ENCODE data around the gene PALD1. TPM values are rescaled to one million over a fixed set of nuclear protein-coding genes. Genes with fewer than 3 reads are reported as not detected.

Gene PALD1
- total RNA-seq, 1 donor from 2014 or later = 1.8 TPM

- FAIRE-seq (no peak), DNase-seq (ENCODE audit: low read depth) (no peak)
- Mint-ChIP-seq H3K4me3 (ENCODE audit: unreplicated experiment) (no peak overlapping the region), H3K9me3 (ENCODE audit: unreplicated experiment) (no peaks in the 10 kb centered on the region), H3K4me1 (ENCODE audit: low read depth, unreplicated experiment) (peaks cover 15% of the 10 kb centered on the region), H3K36me3 (ENCODE audit: low read depth, unreplicated experiment) (no peaks in the 10 kb centered on the region), H3K27me3 (ENCODE audit: low read depth, unreplicated experiment) (peaks cover 62% of the 10 kb centered on the region), H3K27ac (ENCODE audit: unreplicated experiment) (no peak overlapping the region)
- no peak overlapping the region for H3K4me2 ChIP-seq (ENCODE audit: low read length)
- no peak overlapping the region for H3K9ac ChIP-seq (ENCODE audit: low read length)
- H3K9me3 ChIP-seq (ENCODE audit: insufficient read depth, low read depth, low read length) = no peaks in the 10 kb centered on the region
- no peaks in the 10 kb centered on the region for H3K79me2 ChIP-seq (ENCODE audit: insufficient read depth, low read length)
- no peaks in the 10 kb centered on the region for H3K4me1 ChIP-seq (ENCODE audit: insufficient read depth, low read length)
- no peak overlapping the region for H3K4me3 ChIP-seq (ENCODE audit: insufficient read depth, low read depth, low read length)
- H3K36me3 ChIP-seq (ENCODE audit: insufficient read depth, low read length) = no peaks in the 10 kb centered on the region
- H3K27me3 ChIP-seq (ENCODE audit: insufficient read depth, low read length) = peaks cover 7% of the 10 kb centered on the region
- H3K27ac ChIP-seq (ENCODE audit: low read depth, low read length) = no peak overlapping the region
- no peak overlapping the region for H2AFZ ChIP-seq (ENCODE audit: low read depth, low read length)
- TF ChIP-seq EZH2 (IDR thresholded peaks at IDR 0.05; ENCODE audit: insufficient read depth, low read length) = no peak
- TF ChIP-seq, protein P1, sequence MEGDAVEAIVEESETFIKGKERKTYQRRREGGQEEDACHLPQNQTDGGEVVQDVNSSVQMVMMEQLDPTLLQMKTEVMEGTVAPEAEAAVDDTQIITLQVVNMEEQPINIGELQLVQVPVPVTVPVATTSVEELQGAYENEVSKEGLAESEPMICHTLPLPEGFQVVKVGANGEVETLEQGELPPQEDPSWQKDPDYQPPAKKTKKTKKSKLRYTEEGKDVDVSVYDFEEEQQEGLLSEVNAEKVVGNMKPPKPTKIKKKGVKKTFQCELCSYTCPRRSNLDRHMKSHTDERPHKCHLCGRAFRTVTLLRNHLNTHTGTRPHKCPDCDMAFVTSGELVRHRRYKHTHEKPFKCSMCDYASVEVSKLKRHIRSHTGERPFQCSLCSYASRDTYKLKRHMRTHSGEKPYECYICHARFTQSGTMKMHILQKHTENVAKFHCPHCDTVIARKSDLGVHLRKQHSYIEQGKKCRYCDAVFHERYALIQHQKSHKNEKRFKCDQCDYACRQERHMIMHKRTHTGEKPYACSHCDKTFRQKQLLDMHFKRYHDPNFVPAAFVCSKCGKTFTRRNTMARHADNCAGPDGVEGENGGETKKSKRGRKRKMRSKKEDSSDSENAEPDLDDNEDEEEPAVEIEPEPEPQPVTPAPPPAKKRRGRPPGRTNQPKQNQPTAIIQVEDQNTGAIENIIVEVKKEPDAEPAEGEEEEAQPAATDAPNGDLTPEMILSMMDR (IDR thresholded peaks at IDR 0.05; ENCODE audit: insufficient read depth, low read depth, low read length) = no peak
- no peaks in the 10 kb centered on the region for H4K20me1 ChIP-seq (ENCODE audit: insufficient read depth, low read length)
Observed at GRCh38 chr10:70592746-70593512, 114.4 kb downstream of the PALD1 start.

- H2AFZ ChIP-seq (ENCODE audit: low read depth, low read length) = no peak overlapping the region
- Mint-ChIP-seq H3K4me1 (ENCODE audit: low read depth, unreplicated experiment) (peaks cover 12% of the 10 kb centered on the region), H3K27ac (ENCODE audit: unreplicated experiment) (no peak overlapping the region), H3K4me3 (ENCODE audit: unreplicated experiment) (no peak overlapping the region), H3K36me3 (ENCODE audit: low read depth, unreplicated experiment) (no peaks in the 10 kb centered on the region), H3K9me3 (ENCODE audit: unreplicated experiment) (no peaks in the 10 kb centered on the region), H3K27me3 (ENCODE audit: low read depth, unreplicated experiment) (peaks cover 58% of the 10 kb centered on the region)
- no peak for TF ChIP-seq EZH2 (IDR thresholded peaks at IDR 0.05; ENCODE audit: insufficient read depth, low read length)
- TF ChIP-seq, protein P1 (IDR thresholded peaks at IDR 0.05; ENCODE audit: insufficient read depth, low read depth, low read length) = no peak
- H3K36me3 ChIP-seq (ENCODE audit: insufficient read depth, low read length) = no peaks in the 10 kb centered on the region
- no peak overlapping the region for H3K4me2 ChIP-seq (ENCODE audit: low read length)
- DNase-seq (ENCODE audit: low read depth) (no peak), FAIRE-seq (no peak)
- H3K79me2 ChIP-seq (ENCODE audit: insufficient read depth, low read length) = no peaks in the 10 kb centered on the region
- no peaks in the 10 kb centered on the region for H3K4me1 ChIP-seq (ENCODE audit: insufficient read depth, low read length)
- H3K27ac ChIP-seq (ENCODE audit: low read depth, low read length) = no peak overlapping the region
- H3K9me3 ChIP-seq (ENCODE audit: insufficient read depth, low read depth, low read length) = no peaks in the 10 kb centered on the region
- H4K20me1 ChIP-seq (ENCODE audit: insufficient read depth, low read length) = no peaks in the 10 kb centered on the region
- H3K4me3 ChIP-seq (ENCODE audit: insufficient read depth, low read depth, low read length) = no peak overlapping the region
- no peak overlapping the region for H3K9ac ChIP-seq (ENCODE audit: low read length)
- peaks cover 7% of the 10 kb centered on the region for H3K27me3 ChIP-seq (ENCODE audit: insufficient read depth, low read length)
Observed at GRCh38 chr10:70593513-70593890, 114.9 kb downstream of the PALD1 start.

DNA sequence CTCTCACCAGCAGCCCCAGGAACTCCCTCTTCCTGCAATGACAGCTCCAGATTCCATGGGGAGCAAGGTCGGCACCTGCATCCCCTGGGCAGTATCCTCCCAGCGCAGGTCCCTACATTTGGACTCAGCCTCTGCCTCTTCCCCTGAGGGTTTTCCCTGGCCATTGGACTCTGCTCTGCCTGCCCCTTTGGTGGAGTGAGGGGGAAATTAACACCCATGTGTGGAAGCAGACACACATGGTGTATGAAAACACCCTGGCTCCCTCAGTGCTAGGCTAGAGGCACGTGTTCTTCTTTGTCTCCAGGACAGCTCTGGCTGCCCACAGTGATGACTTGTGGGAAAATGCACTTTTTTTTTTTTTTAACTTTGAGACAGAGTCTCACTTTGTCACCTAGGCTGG is 115.6 kb downstream of the PALD1 start:
- no peak overlapping the region for H3K27ac Mint-ChIP-seq (ENCODE audit: unreplicated experiment)
- TF ChIP-seq, protein P1 (IDR thresholded peaks at IDR 0.05; ENCODE audit: insufficient read depth, low read depth, low read length) = no peak
- no peak for TF ChIP-seq EZH2 (IDR thresholded peaks at IDR 0.05; ENCODE audit: insufficient read depth, low read length)
- H3K4me3 Mint-ChIP-seq (ENCODE audit: unreplicated experiment) = no peak overlapping the region

More for the DNA sequence above, 115.6 kb downstream of the PALD1 start:
- Histone ChIP-seq H4K20me1 (ENCODE audit: insufficient read depth, low read length) (no peaks in the 10 kb centered on the region), H3K9ac (ENCODE audit: low read length) (no peak overlapping the region), H3K9me3 (ENCODE audit: insufficient read depth, low read depth, low read length) (no peaks in the 10 kb centered on the region), H3K4me2 (ENCODE audit: low read length) (no peak overlapping the region), H3K4me1 (ENCODE audit: insufficient read depth, low read length) (no peaks in the 10 kb centered on the region), H3K79me2 (ENCODE audit: insufficient read depth, low read length) (no peaks in the 10 kb centered on the region), H3K36me3 (ENCODE audit: insufficient read depth, low read length) (no peaks in the 10 kb centered on the region), H3K27ac (ENCODE audit: low read depth, low read length) (no peak overlapping the region), H2AFZ (ENCODE audit: low read depth, low read length) (no peak overlapping the region), H3K4me3 (ENCODE audit: insufficient read depth, low read depth, low read length) (no peak overlapping the region), H3K27me3 (ENCODE audit: insufficient read depth, low read length) (peaks cover 4% of the 10 kb centered on the region)
- no peak for FAIRE-seq
- peaks cover 51% of the 10 kb centered on the region for H3K27me3 Mint-ChIP-seq (ENCODE audit: low read depth, unreplicated experiment)
- H3K9me3 Mint-ChIP-seq (ENCODE audit: unreplicated experiment) = no peaks in the 10 kb centered on the region
- H3K36me3 Mint-ChIP-seq (ENCODE audit: low read depth, unreplicated experiment) = no peaks in the 10 kb centered on the region
- H3K4me1 Mint-ChIP-seq (ENCODE audit: low read depth, unreplicated experiment) = peaks cover 11% of the 10 kb centered on the region
- no peak for DNase-seq (ENCODE audit: low read depth)
